HFF-Myc (cell line): ENCODE data around the gene HMCES.
"Not testable (repeated sequence)": the region's sequence is repeated elsewhere in the genome, so short reads cannot be mapped to it uniquely, and the experiment has no call there.

Source experiments
- DNase-seq: peaks from one replicate; pipeline ENCODE4 v3.0.0-alpha.2; 2011; ENCODE audit warnings: low read depth; ENCODE audit errors: extremely low read depth
- H3K4me3 ChIP-seq: replicated peaks from 2 replicates; pipeline ENCODE4 v1.5.1; 2011; ENCODE audit warnings: low read depth, mild to moderate bottlenecking, control low read depth, low read length
- CTCF ChIP-seq: IDR thresholded peaks from 2 replicates; pipeline ENCODE4 v1.5.1; 2012; ENCODE audit warnings: mild to moderate bottlenecking, low read depth, low read length, control low read depth; ENCODE audit errors: missing control alignments

HMCES gene

GRCh38 chr3:129347458-129347845 is 68.8 kb downstream of the HMCES start:
- no peak for TF ChIP-seq CTCF
- no peak for DNase-seq
- H3K4me3 ChIP-seq = no peak overlapping the region

GRCh38 chr3:129348734-129349133 is 70.1 kb downstream of the HMCES start:
- TF ChIP-seq CTCF = no peak
- H3K4me3 ChIP-seq = no peak overlapping the region
- DNase-seq = no peak

- DNase-seq, H3K4me3 ChIP-seq: not testable (repeated sequence)
Measured at GRCh38 chr3:129349169-129349568, 70.5 kb downstream of the HMCES start.

GRCh38 chr3:129349791-129350190 is 71.1 kb downstream of the HMCES start:
- TF ChIP-seq CTCF = no peak
- no peak overlapping the region for H3K4me3 ChIP-seq
- no peak for DNase-seq

GRCh38 chr3:129352045-129352444 is 73.4 kb downstream of the HMCES start:
- peak; percentile 16 for TF ChIP-seq CTCF
- no peak for DNase-seq
- H3K4me3 ChIP-seq = no peak overlapping the region

- no peak overlapping the region for H3K4me3 ChIP-seq
- no peak for TF ChIP-seq CTCF
- no peak for DNase-seq
Measured at GRCh38 chr3:129352650-129353588, 74.2 kb downstream of the HMCES start.

GRCh38 chr3:129353589-129353941 is 74.9 kb downstream of the HMCES start:
- TF ChIP-seq CTCF = no peak
- DNase-seq = no peak
- H3K4me3 ChIP-seq = no peak overlapping the region
